NCI-H2081 treated with DMSO at 0.1 percent for 48 hours (cell line): ENCODE measurements around the gene VIPAS39.
"Not testable (repeated sequence)": the region's sequence is repeated elsewhere in the genome, so short reads cannot be mapped to it uniquely, and the experiment has no call there.

Experiments used
- DNase-seq: peaks from one replicate; lab custom pipeline; 2025; lab: John Stamatoyannopoulos, UW

The VIPAS39 gene

GRCh38 chr14:77470224-77470870 lies 12.9 kb upstream of the VIPAS39 start:
- DNase-seq = no peak

DNA sequence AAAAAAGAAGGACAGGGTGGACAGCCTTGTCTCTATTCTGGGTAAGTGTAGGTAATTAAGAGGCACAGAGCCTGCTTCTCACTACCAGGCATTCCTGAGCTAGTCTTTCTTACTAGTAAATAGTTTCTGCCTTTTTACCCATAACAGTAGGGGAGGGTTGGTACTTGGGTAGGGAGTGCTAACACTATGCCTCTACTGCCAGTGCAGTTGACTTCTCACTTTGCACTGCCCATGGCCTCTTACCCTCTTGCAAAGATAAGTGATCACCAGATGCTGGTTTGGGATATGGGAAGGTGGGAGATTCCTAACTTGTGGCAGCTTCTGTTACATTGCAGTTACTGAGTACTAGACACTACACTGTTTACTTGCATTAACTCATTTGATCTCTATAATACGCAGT lies 12.1 kb upstream of the VIPAS39 start:
- DNase-seq = no peak

DNA sequence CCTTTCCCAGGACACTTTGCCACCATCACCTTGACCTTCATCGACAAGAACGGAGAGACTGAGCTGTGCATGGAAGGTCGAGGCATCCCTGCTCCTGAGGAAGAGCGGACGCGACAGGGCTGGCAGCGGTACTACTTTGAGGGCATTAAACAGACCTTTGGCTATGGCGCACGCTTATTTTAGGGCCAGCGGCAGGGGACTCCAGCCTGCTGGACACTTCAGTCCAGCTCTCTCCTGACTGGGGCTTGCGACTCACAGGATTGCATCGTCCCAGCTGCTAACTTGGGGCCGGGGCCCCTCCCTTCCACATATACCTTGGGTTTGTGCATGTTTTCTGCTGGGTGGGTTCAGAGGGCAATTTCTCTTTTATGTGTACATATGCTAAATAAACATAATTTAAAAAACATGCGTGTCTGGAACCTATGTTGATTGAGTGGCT lies 11.7 kb upstream of the VIPAS39 start:
- no peak for DNase-seq

DNA sequence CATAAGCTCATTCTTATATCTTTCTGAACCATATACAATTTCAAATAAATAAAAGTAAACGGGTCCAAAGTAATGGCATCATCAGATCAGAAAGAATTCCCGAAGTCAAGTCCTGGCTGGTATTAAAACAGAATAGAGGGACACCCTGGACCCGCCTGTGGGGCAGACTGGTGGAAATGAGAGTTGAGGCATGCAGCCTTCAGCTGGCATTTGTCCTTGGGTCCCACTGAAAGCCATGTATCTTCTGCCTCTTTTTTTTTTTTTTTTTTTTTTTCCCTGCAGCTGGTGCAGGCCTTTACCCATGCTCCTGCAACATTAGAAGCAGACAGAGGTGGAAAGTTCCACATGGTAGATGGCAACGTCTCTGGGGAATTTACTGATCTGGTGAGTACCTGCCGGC lies 10.4 kb upstream of the VIPAS39 start:
- DNase-seq = no peak

DNA sequence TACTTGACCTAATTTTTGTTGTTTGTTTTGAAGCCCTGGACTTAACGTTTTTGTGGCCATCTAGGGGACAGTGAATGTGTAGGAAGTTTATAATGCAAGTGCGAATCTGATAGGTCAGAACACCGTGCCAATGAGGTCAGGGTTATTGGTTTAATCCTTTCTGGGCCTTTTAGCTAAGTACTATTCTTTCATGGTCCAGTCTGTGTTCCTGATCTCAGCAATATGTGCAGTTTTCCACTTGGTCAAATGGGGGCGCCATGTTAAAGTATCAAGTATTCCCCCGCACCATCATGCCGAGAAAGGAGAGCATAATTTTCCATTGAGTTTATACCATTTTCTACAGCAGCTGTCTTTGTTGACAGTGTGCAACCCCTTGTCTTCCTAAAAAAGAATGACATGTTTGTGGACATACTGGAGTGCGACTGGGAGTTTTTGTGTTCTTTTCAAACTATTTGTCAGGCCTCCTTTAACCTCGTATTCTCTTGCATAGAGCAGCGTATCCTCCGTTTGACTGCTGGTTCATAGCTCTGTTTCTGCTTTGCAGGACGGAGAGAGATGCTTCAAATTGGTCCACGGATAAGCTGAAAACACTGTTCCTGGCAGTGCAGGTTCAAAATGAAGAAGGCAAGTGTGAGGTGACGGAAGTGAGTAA lies 1.8 kb upstream of the VIPAS39 start:
- peak; percentile 29 for DNase-seq

DNA sequence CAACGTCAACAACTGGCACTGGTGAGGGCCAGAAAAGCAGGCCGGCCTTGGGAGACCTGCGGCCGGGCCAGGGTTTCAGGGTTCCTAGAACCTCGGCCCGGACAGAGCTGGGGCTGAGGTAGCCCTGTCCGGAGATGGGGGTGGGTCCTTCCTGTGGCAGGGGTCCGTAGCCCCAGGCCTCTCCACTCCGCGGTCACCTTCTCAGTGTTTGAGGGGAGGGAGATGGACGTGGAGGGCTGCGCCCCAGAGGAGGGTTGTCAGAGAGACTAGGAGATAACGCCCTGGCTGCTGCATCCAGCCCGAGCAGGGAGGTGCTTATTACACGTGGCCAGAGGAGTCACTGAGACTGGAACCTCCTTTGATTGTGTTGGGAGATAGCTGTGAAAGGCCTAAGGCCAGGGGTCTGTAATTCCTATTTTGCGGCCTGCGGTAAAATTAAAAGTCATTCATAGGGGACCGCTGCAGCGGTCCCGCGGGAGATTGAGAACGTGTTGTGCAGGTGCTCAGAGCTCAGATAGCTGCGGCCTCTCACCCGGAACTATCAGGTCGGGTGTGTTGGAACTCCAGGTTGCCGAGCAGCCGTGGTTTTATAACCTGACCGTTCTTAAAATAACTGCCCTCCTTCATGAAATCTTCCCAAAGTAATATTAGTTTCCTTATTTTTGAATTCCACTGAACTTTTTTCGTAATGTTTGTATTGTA lies 999 bp upstream of the VIPAS39 start:
- no peak for DNase-seq

DNA sequence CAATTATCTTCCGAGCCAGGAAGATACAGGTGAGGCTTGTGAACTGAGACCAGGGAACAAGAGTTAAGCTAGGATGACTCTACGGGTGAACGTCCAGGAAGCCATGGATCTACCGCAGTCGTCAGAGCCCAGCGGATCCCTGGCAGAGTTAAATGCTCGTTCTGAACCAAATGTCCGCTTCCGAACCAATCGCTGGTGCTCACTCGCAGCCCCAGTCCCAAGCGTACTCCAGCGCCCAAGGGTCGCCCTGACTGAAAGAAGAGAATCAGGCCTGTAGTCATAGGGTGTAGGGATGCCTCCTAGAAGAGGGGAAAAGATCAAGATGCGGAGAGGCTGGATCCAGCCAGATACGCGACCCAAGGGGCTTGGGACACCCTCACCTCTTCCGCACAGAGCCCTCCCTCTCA lies 283 bp downstream of the VIPAS39 start:
- DNase-seq = no peak

GRCh38 chr14:77455966-77456640 lies 1.3 kb downstream of the VIPAS39 start:
- no peak for DNase-seq

GRCh38 chr14:77442196-77442595 lies 15.2 kb downstream of the VIPAS39 start:
- no peak for DNase-seq

DNA sequence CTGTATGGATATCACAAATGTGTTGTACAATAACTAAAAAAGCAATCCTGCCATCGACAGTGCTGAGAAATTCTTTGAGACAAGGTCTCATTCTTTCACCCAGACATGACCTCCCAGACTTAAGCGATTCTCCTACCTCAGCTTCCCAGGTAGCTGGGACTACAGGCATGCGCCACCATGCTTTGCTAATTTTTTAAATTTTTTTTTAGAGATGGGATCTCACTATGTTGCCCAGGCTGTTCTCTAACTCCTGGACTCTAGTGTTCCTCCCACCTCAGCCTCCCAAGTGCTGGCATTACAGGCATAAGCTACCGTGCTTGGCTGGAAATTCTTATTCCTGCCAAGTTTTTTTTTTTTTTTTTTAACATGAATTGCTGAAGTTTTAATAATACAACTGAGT lies 17.5 kb downstream of the VIPAS39 start:
- no peak for DNase-seq

- DNase-seq = no peak
Observed at GRCh38 chr14:77438596-77438995, 18.8 kb downstream of the VIPAS39 start.

- no peak for DNase-seq
Observed at GRCh38 chr14:77436042-77436441, 21.4 kb downstream of the VIPAS39 start.

GRCh38 chr14:77426396-77426795 lies 31.0 kb downstream of the VIPAS39 start:
- no peak for DNase-seq

DNA sequence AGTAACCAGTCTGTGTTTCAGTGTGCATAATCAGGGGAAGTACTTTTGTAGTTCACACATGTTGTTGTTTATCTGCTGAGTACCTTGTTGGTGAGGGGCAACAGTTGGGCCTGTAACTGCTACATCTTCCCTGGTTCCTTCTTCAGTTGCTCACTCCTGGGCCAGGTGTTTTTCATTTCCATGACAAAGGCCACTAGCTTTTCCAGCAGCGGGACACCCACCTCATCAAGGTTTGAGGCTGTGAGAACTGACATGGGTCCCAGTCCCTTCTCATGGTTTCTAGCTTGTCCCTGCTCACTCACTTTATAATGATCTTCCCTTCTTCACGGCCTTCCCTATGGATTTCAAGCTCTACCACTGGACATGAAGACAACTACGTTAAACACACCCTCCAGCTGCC lies 32.5 kb downstream of the VIPAS39 start:
- DNase-seq = no peak

DNA sequence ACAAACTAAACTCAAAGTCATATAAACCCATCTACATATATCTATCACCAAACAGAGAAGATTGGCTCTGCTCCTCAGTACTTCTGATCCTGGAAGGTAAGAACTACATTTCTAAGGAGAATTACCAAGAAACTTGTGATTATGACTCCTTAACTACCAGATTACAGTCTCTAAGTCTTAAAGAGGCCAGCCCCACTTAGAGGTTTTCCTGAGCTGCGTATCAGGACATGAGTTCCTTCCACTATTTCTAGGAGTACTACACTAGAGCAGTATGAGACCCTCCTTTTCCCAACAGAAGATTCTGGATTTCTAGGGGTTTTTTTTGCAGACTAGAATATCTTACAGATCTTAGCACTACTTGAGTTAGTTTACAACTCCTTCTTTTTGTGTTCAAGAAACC lies 34.0 kb downstream of the VIPAS39 start, which contains the start of gene NOXRED1:
Gene NOXRED1, minus strand, starts transcription at position 101 of the 400 bp plus-strand sequence. CDS start 634 bp downstream, outside the sequence.
- DNase-seq = no peak

DNA sequence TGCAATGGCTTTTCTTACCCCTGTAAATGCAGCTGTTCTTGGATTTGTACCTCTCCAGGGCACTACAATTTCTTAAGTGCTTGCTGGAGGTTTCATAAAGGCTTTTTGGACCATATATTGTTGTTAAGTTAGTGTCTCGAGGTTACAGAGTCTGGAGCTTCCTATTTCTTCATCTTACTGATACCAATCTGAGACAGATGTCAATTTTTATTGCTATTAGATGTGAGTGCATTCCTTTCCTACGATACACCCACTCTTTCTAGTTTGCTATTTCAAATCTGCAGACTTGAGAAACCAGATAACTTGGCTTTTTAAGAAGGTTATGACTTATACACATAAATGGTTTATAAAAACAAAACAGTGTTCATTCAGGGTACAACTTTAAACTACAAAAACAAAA lies 36.2 kb downstream of the VIPAS39 start:
- no peak for DNase-seq

DNA sequence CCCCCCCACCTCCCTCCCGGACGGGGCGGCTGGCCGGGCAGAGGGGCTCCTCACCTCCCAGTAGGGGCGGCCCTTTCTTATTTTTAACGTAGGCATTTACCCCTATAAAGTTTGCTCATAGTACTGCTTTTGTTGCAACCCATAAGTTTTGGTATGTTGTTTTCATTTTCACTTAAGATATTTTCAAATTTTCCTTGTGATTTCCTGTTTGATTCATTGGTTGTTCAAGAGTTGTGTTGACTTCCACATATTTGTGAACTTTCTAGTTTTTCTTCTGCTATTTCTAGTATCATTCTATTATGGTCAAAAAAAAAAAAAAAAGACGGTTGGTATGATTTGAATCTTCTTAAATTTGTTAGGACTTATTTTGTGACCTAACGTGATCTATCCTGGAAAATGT lies 40.6 kb downstream of the VIPAS39 start:
- DNase-seq = no peak

DNA sequence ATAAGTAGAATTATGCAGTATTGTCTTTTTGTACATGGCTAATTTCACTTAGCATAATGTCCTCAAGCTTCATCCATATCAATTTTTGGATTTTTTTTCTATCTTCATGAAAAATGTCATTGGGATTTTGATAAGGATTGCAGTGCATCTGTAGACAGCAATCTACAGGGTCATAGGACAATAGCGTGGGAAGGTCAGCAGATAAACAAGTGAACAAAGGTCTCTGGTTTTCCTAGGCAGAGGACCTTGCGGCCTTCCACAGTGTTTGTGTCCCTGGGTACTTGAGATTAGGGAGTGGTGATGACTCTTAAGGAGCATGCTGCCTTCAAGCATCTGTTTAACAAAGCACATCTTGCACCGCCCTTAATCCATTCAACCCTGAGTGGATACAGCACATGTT lies 41.3 kb downstream of the VIPAS39 start:
- not testable (repeated sequence) for DNase-seq

- DNase-seq = not testable (repeated sequence)
Observed at GRCh38 chr14:77415403-77416030, 41.9 kb downstream of the VIPAS39 start.

DNA sequence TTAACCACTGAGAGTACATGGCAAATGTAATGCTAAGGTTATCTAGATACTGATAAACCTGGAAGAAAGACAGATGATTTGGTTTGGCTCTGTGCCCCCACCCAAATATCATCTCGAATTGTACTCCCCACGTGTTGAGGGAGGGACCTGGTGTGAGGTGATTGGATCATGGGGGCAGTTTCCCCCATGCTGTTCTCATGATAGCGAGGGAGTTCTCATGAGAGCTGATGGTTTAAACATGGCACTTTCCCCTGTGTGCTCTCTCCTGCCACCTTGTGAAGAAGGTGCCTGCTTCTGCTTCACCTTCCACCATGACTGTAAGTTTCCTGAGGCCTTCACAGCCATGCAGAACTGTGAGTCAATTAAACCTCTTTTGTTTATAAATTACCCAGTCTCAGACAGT lies 48.3 kb downstream of the VIPAS39 start:
- DNase-seq = no peak

DNA sequence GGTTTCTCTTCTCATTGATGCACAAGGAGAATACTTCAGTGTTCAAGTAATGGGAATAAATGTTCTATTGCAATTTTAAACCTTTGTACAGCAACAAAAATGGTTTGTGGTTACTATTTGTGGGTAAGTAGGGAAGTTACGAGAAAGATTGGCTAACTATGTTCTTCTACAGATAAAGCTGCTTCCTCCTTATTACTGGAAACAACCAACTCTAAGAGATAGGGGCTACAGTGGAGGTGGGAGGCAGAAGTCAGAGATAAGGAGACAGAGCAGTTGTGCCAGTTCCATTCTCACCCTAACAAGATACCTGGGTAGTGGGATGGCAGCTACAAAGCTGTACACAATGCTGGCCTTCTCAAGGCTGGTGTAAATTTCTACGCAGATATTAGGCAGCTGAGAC lies 50.2 kb downstream of the VIPAS39 start:
- DNase-seq = no peak

DNA sequence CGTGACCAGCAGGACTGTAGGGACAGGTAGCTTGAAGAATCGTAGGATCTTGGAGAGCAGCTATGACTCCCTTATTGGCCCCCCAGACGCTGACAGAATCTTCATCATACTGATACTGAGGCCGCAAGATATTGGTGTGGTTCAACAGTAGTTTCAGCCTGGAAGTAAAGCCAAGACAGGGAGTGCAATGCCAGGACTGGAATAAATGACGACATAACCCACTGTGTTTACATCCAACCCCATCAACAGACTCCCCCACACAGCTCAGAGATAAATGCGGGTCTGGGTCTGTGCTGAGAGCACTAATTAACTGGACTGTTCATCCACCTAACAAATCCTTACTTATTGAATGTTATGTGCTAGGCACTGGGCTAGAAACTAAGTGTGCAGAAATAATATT lies 50.7 kb downstream of the VIPAS39 start:
- no peak for DNase-seq
